Caco-2 (cell line): ENCODE data around the gene ZNF845. TPM values are rescaled to one million over a fixed set of nuclear protein-coding genes. Genes with fewer than 3 reads are reported as not detected.

Source experiments
- BruUV-seq: library from RNA; stranded (reverse); fragments of 400-500 nt; replicated peaks from 2 replicates; lab custom pipeline; 2021; lab: Mats Ljungman, UMichigan
- CTCF ChIA-PET: fragments of 300-600 bp; sonication (Branson Sonifier 250); formaldehyde crosslinking; loops from one replicate; lab custom pipeline; 2022; ENCODE audit warnings: antibody characterized with exemption; lab: Charles Lee
- POLR2A ChIA-PET: fragments of 300-600 bp; sonication (Branson Sonifier 250); formaldehyde crosslinking; loops from one replicate; lab custom pipeline; 2022; ENCODE audit warnings: antibody characterized with exemption; lab: Charles Lee
- DNase-seq, 2 experiments: peaks; one replicate each; pipeline versions ENCODE4 v3.0.0 to v3.0.0-alpha.2; 2020 to 2022
- H3K27me3 ChIP-seq: replicated peaks from 2 replicates; pipeline ENCODE4 v1.6.0; 2011; ENCODE audit warnings: low read length; ENCODE audit not compliant: control insufficient read depth, insufficient read depth
- H3K36me3 ChIP-seq: 2 replicates; pipeline ENCODE4 v1.5.1; 2011; ENCODE audit warnings: low read length; ENCODE audit not compliant: control insufficient read depth, insufficient read depth
- H3K4me1 ChIP-seq: fragments of 250-450 bp; sonication (Bioruptor Pico); 2 replicates; pipeline ENCODE4 v1.5.1; 2020; ENCODE audit warnings: mild to moderate bottlenecking
- H3K4me3 ChIP-seq: 2 replicates; pipeline ENCODE4 v1.5.1; 2011; ENCODE audit warnings: low read depth, mild to moderate bottlenecking, control low read depth, low read length
- H3K9me3 ChIP-seq: fragments of 250-450 bp; sonication (Bioruptor Pico); 2 replicates; pipeline ENCODE4 v1.5.1; 2020; ENCODE audit warnings: mild to moderate bottlenecking, moderate library complexity
- H3K27ac Mint-ChIP-seq: one replicate; pipeline ENCODE4 v1.8.0; 2022; ENCODE audit warnings: mixed read lengths; ENCODE audit not compliant: unreplicated experiment
- H3K27me3 Mint-ChIP-seq: one replicate; pipeline ENCODE4 v1.8.0; 2022; ENCODE audit warnings: mixed read lengths; ENCODE audit not compliant: insufficient read depth, unreplicated experiment
- H3K36me3 Mint-ChIP-seq: one replicate; pipeline ENCODE4 v1.8.0; 2022; ENCODE audit warnings: mild to moderate bottlenecking, mixed read lengths; ENCODE audit not compliant: insufficient read depth, unreplicated experiment
- H3K4me1 Mint-ChIP-seq: one replicate; pipeline ENCODE4 v1.8.0; 2022; ENCODE audit warnings: low read depth, mixed read lengths; ENCODE audit not compliant: unreplicated experiment
- H3K4me3 Mint-ChIP-seq: one replicate; pipeline ENCODE4 v1.8.0; 2022; ENCODE audit warnings: mild to moderate bottlenecking, moderate library complexity, mixed read lengths; ENCODE audit not compliant: unreplicated experiment
- H3K9me3 Mint-ChIP-seq: one replicate; pipeline ENCODE4 v1.8.0; 2022; ENCODE audit warnings: mixed read lengths; ENCODE audit not compliant: unreplicated experiment
- intact Hi-C: fragments of 100-400 bp; cut with micrococcal nuclease; formaldehyde crosslinking; loops from one replicate; pipeline ENCODE4 v1.10.0; 2022; ENCODE audit not compliant: unreplicated experiment
- total RNA-seq: library from RNA; stranded (reverse); gene quantifications from 2 replicates; pipeline ENCODE4 v1.2.3, GENCODE V29; 2022
- TF ChIP-seq, protein P1 (sequence below), 2 experiments: fragments of 200-600 bp in 1 of 2; IDR thresholded peaks; 1 replicate in 1 of 2; 2 replicates in 1 of 2; pipeline versions ENCODE4 v1.5.1 to v1.8.0; 2011 to 2022; ENCODE audit warnings: antibody characterized with exemption in 1 of 2, control low read depth in 1 of 2, inconsistent platforms in 1 of 2, low read depth in 1 of 2, low read length in 1 of 2, mild to moderate bottlenecking in 1 of 2, moderate library complexity in 1 of 2; ENCODE audit not compliant: insufficient read depth in 1 of 2, severe bottlenecking in 1 of 2, unreplicated experiment in 1 of 2

Gene ZNF845
- total RNA-seq, 1 experiment from 2014 or later, result 8.9 TPM

GRCh38 chr19:53308339-53308811, 25.2 kb upstream of the ZNF845 start:
- peaks cover 44% of the 10 kb centered on the region for H3K9me3 Mint-ChIP-seq
- H3K27me3 Mint-ChIP-seq, result peaks cover 6% of the 10 kb centered on the region
- no peaks in the 10 kb centered on the region for H3K36me3 Mint-ChIP-seq
- H3K4me1 Mint-ChIP-seq, result no peaks in the 10 kb centered on the region
- DNase-seq, result no peak
- ChIA-PET CTCF (no interaction called here), POLR2A (no interaction called here)
- Histone ChIP-seq H3K4me1 (no peaks in the 10 kb centered on the region), H3K36me3 (no peaks in the 10 kb centered on the region), H3K9me3 (0 out of 2 replicates have a peak, but pooled peaks cover 11% of the 10 kb centered on the region), H3K4me3 (no peak overlapping the region), H3K27me3 (no peaks in the 10 kb centered on the region)
- H3K27ac Mint-ChIP-seq, result no peak overlapping the region
- H3K4me3 Mint-ChIP-seq, result no peak overlapping the region
- BruUV-seq, result no TSS peak
- TF ChIP-seq, protein P1, sequence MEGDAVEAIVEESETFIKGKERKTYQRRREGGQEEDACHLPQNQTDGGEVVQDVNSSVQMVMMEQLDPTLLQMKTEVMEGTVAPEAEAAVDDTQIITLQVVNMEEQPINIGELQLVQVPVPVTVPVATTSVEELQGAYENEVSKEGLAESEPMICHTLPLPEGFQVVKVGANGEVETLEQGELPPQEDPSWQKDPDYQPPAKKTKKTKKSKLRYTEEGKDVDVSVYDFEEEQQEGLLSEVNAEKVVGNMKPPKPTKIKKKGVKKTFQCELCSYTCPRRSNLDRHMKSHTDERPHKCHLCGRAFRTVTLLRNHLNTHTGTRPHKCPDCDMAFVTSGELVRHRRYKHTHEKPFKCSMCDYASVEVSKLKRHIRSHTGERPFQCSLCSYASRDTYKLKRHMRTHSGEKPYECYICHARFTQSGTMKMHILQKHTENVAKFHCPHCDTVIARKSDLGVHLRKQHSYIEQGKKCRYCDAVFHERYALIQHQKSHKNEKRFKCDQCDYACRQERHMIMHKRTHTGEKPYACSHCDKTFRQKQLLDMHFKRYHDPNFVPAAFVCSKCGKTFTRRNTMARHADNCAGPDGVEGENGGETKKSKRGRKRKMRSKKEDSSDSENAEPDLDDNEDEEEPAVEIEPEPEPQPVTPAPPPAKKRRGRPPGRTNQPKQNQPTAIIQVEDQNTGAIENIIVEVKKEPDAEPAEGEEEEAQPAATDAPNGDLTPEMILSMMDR (IDR thresholded peaks at IDR 0.05; ENCODE audit: insufficient read depth in 1 of 2, low read depth in 1 of 2, low read length in 1 of 2, severe bottlenecking in 1 of 2, unreplicated experiment in 1 of 2), result no peak
- intact Hi-C loops, result no loop called here

GRCh38 chr19:53311044-53311443, 22.5 kb upstream of the ZNF845 start:
- no peaks in the 10 kb centered on the region for H3K4me1 Mint-ChIP-seq
- intact Hi-C loops, result no loop called here
- no peaks in the 10 kb centered on the region for H3K27me3 ChIP-seq
- peaks cover 32% of the 10 kb centered on the region for H3K9me3 Mint-ChIP-seq
- H3K9me3 ChIP-seq, result peaks cover 11% of the 10 kb centered on the region; the same call in 1 of the 2 replicates
- no peaks in the 10 kb centered on the region for H3K4me1 ChIP-seq
- H3K4me3 Mint-ChIP-seq, result no peak overlapping the region
- H3K27me3 Mint-ChIP-seq, result peaks cover 9% of the 10 kb centered on the region
- no peak overlapping the region for H3K4me3 ChIP-seq
- BruUV-seq, result no TSS peak
- ChIA-PET CTCF (no interaction called here), POLR2A (no interaction called here)
- no peaks in the 10 kb centered on the region for H3K36me3 Mint-ChIP-seq
- H3K27ac Mint-ChIP-seq, result no peak overlapping the region
- no peak for DNase-seq
- TF ChIP-seq, protein P1 (IDR thresholded peaks at IDR 0.05; ENCODE audit: insufficient read depth in 1 of 2, low read depth in 1 of 2, low read length in 1 of 2, severe bottlenecking in 1 of 2, unreplicated experiment in 1 of 2), result no peak
- H3K36me3 ChIP-seq, result no peaks in the 10 kb centered on the region

DNA sequence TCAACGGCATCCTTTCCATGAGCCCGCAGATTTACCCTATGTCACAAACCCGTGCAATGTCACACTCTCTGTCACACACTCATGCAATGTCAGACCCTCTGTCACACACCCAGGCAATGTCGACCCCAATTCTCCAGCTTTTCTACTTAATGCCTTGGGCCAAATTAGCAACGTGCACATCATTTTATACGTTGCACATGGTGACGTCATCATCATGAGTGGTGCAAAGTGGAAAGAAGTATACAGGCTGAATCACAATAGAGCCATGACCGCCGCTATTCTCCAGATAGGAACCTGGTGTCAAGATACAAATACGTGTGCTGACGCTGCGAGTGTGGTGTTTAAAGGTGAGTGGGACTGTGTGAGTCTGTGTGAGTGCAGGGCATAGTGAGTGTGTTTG, 21.7 kb upstream of the ZNF845 start:
- no peak for DNase-seq
- Mint-ChIP-seq H3K36me3 (no peaks in the 10 kb centered on the region), H3K27me3 (peaks cover 6% of the 10 kb centered on the region), H3K4me1 (no peaks in the 10 kb centered on the region), H3K27ac (no peak overlapping the region), H3K9me3 (peaks cover 31% of the 10 kb centered on the region), H3K4me3 (no peak overlapping the region)
- no peaks in the 10 kb centered on the region for H3K36me3 ChIP-seq
- H3K27me3 ChIP-seq, result no peaks in the 10 kb centered on the region
- intact Hi-C loops, result no loop called here
- CTCF ChIA-PET, result no interaction called here
- H3K4me3 ChIP-seq, result no peak overlapping the region
- BruUV-seq, result no TSS peak
- H3K4me1 ChIP-seq, result no peaks in the 10 kb centered on the region
- H3K9me3 ChIP-seq, result peaks cover 13% of the 10 kb centered on the region; the same call in 1 of the 2 replicates
- TF ChIP-seq, protein P1 (IDR thresholded peaks at IDR 0.05; ENCODE audit: insufficient read depth in 1 of 2, low read depth in 1 of 2, low read length in 1 of 2, severe bottlenecking in 1 of 2, unreplicated experiment in 1 of 2), result no peak
- POLR2A ChIA-PET, result no interaction called here
